WTC11 (cell line): ENCODE measurements around the gene MAGI2.

ENCODE experiments used
- ATF3 ChIP-seq: sonication (generic); formaldehyde crosslinking; conservative IDR thresholded peaks from 2 replicates; pipeline ENCODE4 v1.8.1; 2022; ENCODE audit warnings: mild to moderate bottlenecking, missing genetic modification reagents
- CREB1 ChIP-seq: sonication (generic); formaldehyde crosslinking; IDR thresholded peaks from 2 replicates; pipeline ENCODE4 v1.8.0; 2023; ENCODE audit warnings: mild to moderate bottlenecking, missing genetic modification reagents
- EMX1 ChIP-seq: fragments of 250-450 bp; sonication (Bioruptor Pico); IDR thresholded peaks from 2 replicates; pipeline ENCODE4 v1.8.0; 2021; ENCODE audit warnings: mild to moderate bottlenecking
- PRRX2 ChIP-seq: fragments of 250-450 bp; sonication (Bioruptor Pico); IDR thresholded peaks from 2 replicates; pipeline ENCODE4 v1.8.0; 2021; ENCODE audit warnings: mild to moderate bottlenecking
- USF2 ChIP-seq: sonication (generic); formaldehyde crosslinking; IDR thresholded peaks from 2 replicates; pipeline ENCODE4 v1.8.1; 2023; ENCODE audit warnings: mild to moderate bottlenecking, missing genetic modification reagents, moderate library complexity
- ZNF263 ChIP-seq: sonication (generic); formaldehyde crosslinking; IDR thresholded peaks from 2 replicates; pipeline ENCODE4 v1.8.1; 2022; ENCODE audit warnings: low read depth, mild to moderate bottlenecking, moderate library complexity, missing genetic modification reagents
- TF ChIP-seq, protein P1 (sequence below): fragments of 200-600 bp; IDR thresholded peaks from 2 replicates; pipeline ENCODE4 v1.8.0; 2022; ENCODE audit warnings: antibody characterized with exemption
- TF ChIP-seq, protein P2 (sequence below): sonication (generic); formaldehyde crosslinking; IDR thresholded peaks from 2 replicates; pipeline ENCODE4 v1.8.1; 2022; ENCODE audit warnings: mild to moderate bottlenecking, missing genetic modification reagents, moderate library complexity, borderline replicate concordance
- TF ChIP-seq, protein P3 (sequence below): sonication (generic); formaldehyde crosslinking; IDR thresholded peaks from 2 replicates; pipeline ENCODE4 v1.8.0; 2022; ENCODE audit warnings: mild to moderate bottlenecking, missing genetic modification reagents
- TF ChIP-seq, protein P4 (sequence below): fragments of 250-450 bp; sonication (Bioruptor Pico); IDR thresholded peaks from 2 replicates; pipeline ENCODE4 v1.8.0; 2021; ENCODE audit warnings: mild to moderate bottlenecking
- TF ChIP-seq, protein P5 (sequence below): fragments of 250-450 bp; sonication (Bioruptor Pico); IDR thresholded peaks from 2 replicates; pipeline ENCODE4 v1.9.0; 2021; ENCODE audit warnings: mild to moderate bottlenecking
- TF ChIP-seq, protein P6 (sequence below): sonication (generic); formaldehyde crosslinking; IDR thresholded peaks from 2 replicates; pipeline ENCODE4 v1.8.1; 2022; ENCODE audit warnings: mild to moderate bottlenecking, moderate library complexity, missing genetic modification reagents

DNA sequence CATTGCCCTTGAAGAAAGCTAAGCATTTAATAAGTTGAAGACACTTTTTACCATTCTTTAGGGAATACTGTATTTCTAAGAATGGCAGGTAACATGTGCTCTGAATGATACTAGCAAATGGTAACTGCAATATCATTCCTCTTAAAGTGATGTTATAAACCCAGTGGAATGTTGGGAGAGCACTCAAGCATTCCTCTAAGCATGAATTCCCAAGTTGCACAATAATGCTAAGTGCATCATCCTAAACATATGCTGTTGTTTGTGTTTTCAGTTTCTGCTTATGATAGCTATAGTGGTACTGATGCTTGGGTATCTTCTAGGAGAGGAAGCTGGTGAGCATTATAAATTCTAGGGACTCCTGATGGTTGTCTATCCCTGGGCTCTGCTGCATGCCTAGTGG lies 980.9 kb downstream of the MAGI2 start:
- TF ChIP-seq, protein P1, sequence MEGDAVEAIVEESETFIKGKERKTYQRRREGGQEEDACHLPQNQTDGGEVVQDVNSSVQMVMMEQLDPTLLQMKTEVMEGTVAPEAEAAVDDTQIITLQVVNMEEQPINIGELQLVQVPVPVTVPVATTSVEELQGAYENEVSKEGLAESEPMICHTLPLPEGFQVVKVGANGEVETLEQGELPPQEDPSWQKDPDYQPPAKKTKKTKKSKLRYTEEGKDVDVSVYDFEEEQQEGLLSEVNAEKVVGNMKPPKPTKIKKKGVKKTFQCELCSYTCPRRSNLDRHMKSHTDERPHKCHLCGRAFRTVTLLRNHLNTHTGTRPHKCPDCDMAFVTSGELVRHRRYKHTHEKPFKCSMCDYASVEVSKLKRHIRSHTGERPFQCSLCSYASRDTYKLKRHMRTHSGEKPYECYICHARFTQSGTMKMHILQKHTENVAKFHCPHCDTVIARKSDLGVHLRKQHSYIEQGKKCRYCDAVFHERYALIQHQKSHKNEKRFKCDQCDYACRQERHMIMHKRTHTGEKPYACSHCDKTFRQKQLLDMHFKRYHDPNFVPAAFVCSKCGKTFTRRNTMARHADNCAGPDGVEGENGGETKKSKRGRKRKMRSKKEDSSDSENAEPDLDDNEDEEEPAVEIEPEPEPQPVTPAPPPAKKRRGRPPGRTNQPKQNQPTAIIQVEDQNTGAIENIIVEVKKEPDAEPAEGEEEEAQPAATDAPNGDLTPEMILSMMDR: no peak
- no peak for TF ChIP-seq PRRX2 (CRISPR knock-in tag)
- TF ChIP-seq, protein P2, sequence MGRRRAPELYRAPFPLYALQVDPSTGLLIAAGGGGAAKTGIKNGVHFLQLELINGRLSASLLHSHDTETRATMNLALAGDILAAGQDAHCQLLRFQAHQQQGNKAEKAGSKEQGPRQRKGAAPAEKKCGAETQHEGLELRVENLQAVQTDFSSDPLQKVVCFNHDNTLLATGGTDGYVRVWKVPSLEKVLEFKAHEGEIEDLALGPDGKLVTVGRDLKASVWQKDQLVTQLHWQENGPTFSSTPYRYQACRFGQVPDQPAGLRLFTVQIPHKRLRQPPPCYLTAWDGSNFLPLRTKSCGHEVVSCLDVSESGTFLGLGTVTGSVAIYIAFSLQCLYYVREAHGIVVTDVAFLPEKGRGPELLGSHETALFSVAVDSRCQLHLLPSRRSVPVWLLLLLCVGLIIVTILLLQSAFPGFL: no peak
- TF ChIP-seq, protein P3, sequence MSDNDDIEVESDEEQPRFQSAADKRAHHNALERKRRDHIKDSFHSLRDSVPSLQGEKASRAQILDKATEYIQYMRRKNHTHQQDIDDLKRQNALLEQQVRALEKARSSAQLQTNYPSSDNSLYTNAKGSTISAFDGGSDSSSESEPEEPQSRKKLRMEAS (CRISPR knock-in tag): no peak
- TF ChIP-seq, protein P4, sequence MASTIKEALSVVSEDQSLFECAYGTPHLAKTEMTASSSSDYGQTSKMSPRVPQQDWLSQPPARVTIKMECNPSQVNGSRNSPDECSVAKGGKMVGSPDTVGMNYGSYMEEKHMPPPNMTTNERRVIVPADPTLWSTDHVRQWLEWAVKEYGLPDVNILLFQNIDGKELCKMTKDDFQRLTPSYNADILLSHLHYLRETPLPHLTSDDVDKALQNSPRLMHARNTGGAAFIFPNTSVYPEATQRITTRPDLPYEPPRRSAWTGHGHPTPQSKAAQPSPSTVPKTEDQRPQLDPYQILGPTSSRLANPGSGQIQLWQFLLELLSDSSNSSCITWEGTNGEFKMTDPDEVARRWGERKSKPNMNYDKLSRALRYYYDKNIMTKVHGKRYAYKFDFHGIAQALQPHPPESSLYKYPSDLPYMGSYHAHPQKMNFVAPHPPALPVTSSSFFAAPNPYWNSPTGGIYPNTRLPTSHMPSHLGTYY: no peak
- no peak for TF ChIP-seq EMX1
- no peak for TF ChIP-seq ZNF263
- no peak for TF ChIP-seq CREB1 (CRISPR knock-in tag)
- TF ChIP-seq ATF3 (CRISPR knock-in tag): no peak
- TF ChIP-seq USF2 (CRISPR knock-in tag): no peak
- TF ChIP-seq, protein P5, sequence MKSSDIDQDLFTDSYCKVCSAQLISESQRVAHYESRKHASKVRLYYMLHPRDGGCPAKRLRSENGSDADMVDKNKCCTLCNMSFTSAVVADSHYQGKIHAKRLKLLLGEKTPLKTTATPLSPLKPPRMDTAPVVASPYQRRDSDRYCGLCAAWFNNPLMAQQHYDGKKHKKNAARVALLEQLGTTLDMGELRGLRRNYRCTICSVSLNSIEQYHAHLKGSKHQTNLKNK: no peak
- TF ChIP-seq, protein P6, sequence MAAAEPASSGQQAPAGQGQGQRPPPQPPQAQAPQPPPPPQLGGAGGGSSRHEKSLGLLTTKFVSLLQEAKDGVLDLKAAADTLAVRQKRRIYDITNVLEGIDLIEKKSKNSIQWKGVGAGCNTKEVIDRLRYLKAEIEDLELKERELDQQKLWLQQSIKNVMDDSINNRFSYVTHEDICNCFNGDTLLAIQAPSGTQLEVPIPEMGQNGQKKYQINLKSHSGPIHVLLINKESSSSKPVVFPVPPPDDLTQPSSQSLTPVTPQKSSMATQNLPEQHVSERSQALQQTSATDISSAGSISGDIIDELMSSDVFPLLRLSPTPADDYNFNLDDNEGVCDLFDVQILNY (CRISPR knock-in tag): no peak
